Measurements from ENCODE around the gene CEMP1. TPM values are rescaled to one million over a fixed set of nuclear protein-coding genes. Genes with fewer than 3 reads are reported as not detected.

Gene CEMP1
- total RNA-seq, 1 experiment from 2014 or later = not detected

DNA sequence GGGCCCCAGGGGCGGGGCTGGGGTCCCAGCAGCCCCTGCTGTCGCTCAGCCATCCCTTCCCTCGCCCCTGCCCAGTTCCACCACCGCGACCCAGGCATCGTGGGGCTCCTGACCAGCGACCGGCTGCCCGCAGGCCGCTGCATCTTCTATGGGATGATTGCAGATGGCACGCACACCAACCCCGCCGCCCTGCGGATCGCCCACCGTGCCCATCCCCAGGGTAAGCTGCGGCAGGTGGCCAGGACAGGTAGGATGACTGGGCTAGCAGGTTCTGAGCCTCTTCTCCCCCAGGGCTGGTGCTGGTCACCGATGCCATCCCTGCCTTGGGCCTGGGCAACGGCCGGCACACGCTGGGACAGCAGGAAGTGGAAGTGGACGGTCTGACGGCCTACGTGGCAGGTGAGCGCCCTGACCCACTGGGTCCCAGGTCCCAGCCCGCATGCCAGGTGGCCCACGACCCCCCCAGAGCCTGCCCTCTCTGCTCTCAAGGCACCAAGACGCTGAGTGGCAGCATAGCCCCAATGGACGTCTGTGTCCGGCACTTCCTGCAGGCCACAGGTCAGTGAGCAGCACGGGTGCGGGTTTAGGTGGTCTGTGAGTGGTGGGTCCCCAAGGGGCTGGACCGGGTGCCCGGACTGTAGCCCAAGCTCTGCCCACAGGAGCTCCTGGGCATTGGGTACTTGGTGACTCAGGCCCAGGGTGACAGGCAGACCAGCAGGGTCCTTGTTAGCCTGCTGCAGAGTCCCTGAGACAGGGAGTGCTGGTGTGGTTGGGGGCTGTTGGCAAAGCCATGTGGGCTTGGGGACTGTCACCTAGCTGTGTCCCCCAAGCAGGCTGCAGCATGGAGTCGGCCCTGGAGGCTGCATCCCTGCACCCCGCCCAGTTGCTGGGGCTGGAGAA, 2.8 kb downstream of the CEMP1 start:
- H3K23me2 ChIP-seq (ENCODE audit: insufficient read length, low read depth, low read length, poor library complexity, severe bottlenecking) = peaks cover 10% of the 10 kb centered on the region
- H3K9me3 ChIP-seq (ENCODE audit: control insufficient read depth, low read depth, low read length) = no peaks in the 10 kb centered on the region
- H3K4me2 ChIP-seq (ENCODE audit: insufficient read depth, insufficient read length, low read length) = no peak overlapping the region
- Mint-ChIP-seq H3K27me3 (ENCODE audit: low read depth) (no peaks in the 10 kb centered on the region), H3K4me1 (peaks cover 4 to 15% of the 10 kb centered on the region in 2 experiments), H3K9me3 (0 out of 5 replicates have a peak, but pooled peaks cover 0 to 2% of the 10 kb centered on the region in 2 experiments), H3K4me3 (no peak overlapping the region), H3K36me3 (ENCODE audit: insufficient read depth in 1 of 3, low read depth in 3 of 3) (peaks cover 5 to 41% (median 20%) of the 10 kb centered on the region in 3 experiments; a peak in 6 of 7 replicates), H3K27ac (no peak overlapping the region)
- H3T11ph ChIP-seq (ENCODE audit: low read length) = no peak overlapping the region
- no peak overlapping the region for H2BK5ac ChIP-seq (ENCODE audit: insufficient read length, low read length)
- H3K23ac ChIP-seq (ENCODE audit: insufficient read length, low read depth, low read length) = no peak overlapping the region
- WGBS (ENCODE audit: extremely low coverage, insufficient read length, low lambda C conversion rate) = no CpG with 5 or more reads among the region's 36 CpGs
- DNase-seq = no peak
- H3K27me3 ChIP-seq (ENCODE audit: insufficient read depth, low read length) = no peaks in the 10 kb centered on the region
- H3K18ac ChIP-seq (ENCODE audit: insufficient read length, low read depth, low read length) = no peak overlapping the region
- no peaks in the 10 kb centered on the region for H3K79me2 ChIP-seq (ENCODE audit: insufficient read depth, low read length)
- no peak overlapping the region for H2BK15ac ChIP-seq (ENCODE audit: low read depth, low read length)
- no peak overlapping the region for H3K14ac ChIP-seq (ENCODE audit: insufficient read depth, low read length)
- H2AFZ ChIP-seq (ENCODE audit: low read length) = no peak overlapping the region
- H3K27ac ChIP-seq (ENCODE audit: insufficient read length, low read depth, low read length) = no peak overlapping the region
- H4K5ac ChIP-seq (ENCODE audit: insufficient read length, low read depth, low read length) = no peak overlapping the region
- H4K8ac ChIP-seq (replicated peaks; ENCODE audit: insufficient read length, low read depth, low read length) = no peak overlapping the region
- no peak overlapping the region for H2AK5ac ChIP-seq (ENCODE audit: insufficient read length, low read length)
- no peak overlapping the region for H3K9ac ChIP-seq (ENCODE audit: extremely low read depth, insufficient read length, low read length)
- H3K79me1 ChIP-seq (ENCODE audit: insufficient read depth, low read depth, low read length, poor library complexity, severe bottlenecking) = no peaks in the 10 kb centered on the region
- no peak overlapping the region for H2BK20ac ChIP-seq (ENCODE audit: low read depth, low read length, poor library complexity, severe bottlenecking)
- H2BK12ac ChIP-seq (ENCODE audit: insufficient read length, low read depth, low read length) = no peak overlapping the region
- no peak overlapping the region for H4K91ac ChIP-seq (ENCODE audit: insufficient read length, low read depth, low read length)
- TF ChIP-seq CTCF (conservative IDR thresholded peaks at IDR 0.05) = no peak
- no peak overlapping the region for H3K4ac ChIP-seq (ENCODE audit: low read depth, low read length)
- H3K56ac ChIP-seq (ENCODE audit: insufficient read length, low read depth, low read length) = no peak overlapping the region
- no peaks in the 10 kb centered on the region for H4K20me1 ChIP-seq (ENCODE audit: control insufficient read depth, insufficient read depth, insufficient read length)
- no peak overlapping the region for H2BK120ac ChIP-seq (ENCODE audit: low read depth, low read length, poor library complexity, severe bottlenecking)
- H3K4me1 ChIP-seq (ENCODE audit: insufficient read depth, low read length) = no peaks in the 10 kb centered on the region
